ENCODE measurements around the gene FAM124B.

FAM124B gene

GRCh38 chr2:224369028-224369632 lies 32.8 kb downstream of the FAM124B start:
- no peak overlapping the region for H3K27ac ChIP-seq (ENCODE audit: insufficient read depth, low read length, poor library complexity, severe bottlenecking)
- DNase-seq = no peak
- H3K4me1 ChIP-seq (ENCODE audit: control insufficient read depth, insufficient read depth, low read length, poor library complexity, severe bottlenecking) = no peaks in the 10 kb centered on the region
- H3K36me3 ChIP-seq (ENCODE audit: control insufficient read depth, insufficient read depth, low read length) = no peaks in the 10 kb centered on the region
- H3K4me3 ChIP-seq (ENCODE audit: insufficient read depth, low read depth, low read length, poor library complexity, severe bottlenecking) = no peak overlapping the region
- H3K27me3 ChIP-seq (replicated peaks; ENCODE audit: control insufficient read depth, insufficient read depth, low read length, poor library complexity, severe bottlenecking) = no peaks in the 10 kb centered on the region
- no peaks in the 10 kb centered on the region for H3K9me3 ChIP-seq (ENCODE audit: control insufficient read depth, low read length)

GRCh38 chr2:224366267-224366844 lies 35.6 kb downstream of the FAM124B start:
- Histone ChIP-seq H3K4me1 (ENCODE audit: control insufficient read depth, insufficient read depth, low read length, poor library complexity, severe bottlenecking) (no peaks in the 10 kb centered on the region), H3K27me3 (replicated peaks; ENCODE audit: control insufficient read depth, insufficient read depth, low read length, poor library complexity, severe bottlenecking) (no peaks in the 10 kb centered on the region), H3K36me3 (ENCODE audit: control insufficient read depth, insufficient read depth, low read length) (no peaks in the 10 kb centered on the region), H3K27ac (ENCODE audit: insufficient read depth, low read length, poor library complexity, severe bottlenecking) (no peak overlapping the region), H3K4me3 (ENCODE audit: insufficient read depth, low read depth, low read length, poor library complexity, severe bottlenecking) (no peak overlapping the region), H3K9me3 (ENCODE audit: control insufficient read depth, low read length) (no peaks in the 10 kb centered on the region)
- DNase-seq = no peak

- DNase-seq = no peak
- no peak overlapping the region for H3K27ac ChIP-seq (ENCODE audit: insufficient read depth, low read length, poor library complexity, severe bottlenecking)
- H3K36me3 ChIP-seq (ENCODE audit: control insufficient read depth, insufficient read depth, low read length) = no peaks in the 10 kb centered on the region
- no peaks in the 10 kb centered on the region for H3K4me1 ChIP-seq (ENCODE audit: control insufficient read depth, insufficient read depth, low read length, poor library complexity, severe bottlenecking)
- H3K4me3 ChIP-seq (ENCODE audit: insufficient read depth, low read depth, low read length, poor library complexity, severe bottlenecking) = no peak overlapping the region
- no peaks in the 10 kb centered on the region for H3K9me3 ChIP-seq (ENCODE audit: control insufficient read depth, low read length)
- no peaks in the 10 kb centered on the region for H3K27me3 ChIP-seq (replicated peaks; ENCODE audit: control insufficient read depth, insufficient read depth, low read length, poor library complexity, severe bottlenecking)
Observed at GRCh38 chr2:224365331-224365730, 36.6 kb downstream of the FAM124B start.

GRCh38 chr2:224363281-224363680 lies 38.6 kb downstream of the FAM124B start:
- Histone ChIP-seq H3K27me3 (replicated peaks; ENCODE audit: control insufficient read depth, insufficient read depth, low read length, poor library complexity, severe bottlenecking) (no peaks in the 10 kb centered on the region), H3K9me3 (ENCODE audit: control insufficient read depth, low read length) (no peaks in the 10 kb centered on the region), H3K36me3 (ENCODE audit: control insufficient read depth, insufficient read depth, low read length) (no peaks in the 10 kb centered on the region), H3K4me1 (ENCODE audit: control insufficient read depth, insufficient read depth, low read length, poor library complexity, severe bottlenecking) (no peaks in the 10 kb centered on the region), H3K4me3 (ENCODE audit: insufficient read depth, low read depth, low read length, poor library complexity, severe bottlenecking) (no peak overlapping the region), H3K27ac (ENCODE audit: insufficient read depth, low read length, poor library complexity, severe bottlenecking) (no peak overlapping the region)
- DNase-seq = no peak

- Histone ChIP-seq H3K9me3 (ENCODE audit: control insufficient read depth, low read length) (no peaks in the 10 kb centered on the region), H3K27ac (ENCODE audit: insufficient read depth, low read length, poor library complexity, severe bottlenecking) (no peak overlapping the region), H3K36me3 (ENCODE audit: control insufficient read depth, insufficient read depth, low read length) (no peaks in the 10 kb centered on the region), H3K4me1 (ENCODE audit: control insufficient read depth, insufficient read depth, low read length, poor library complexity, severe bottlenecking) (no peaks in the 10 kb centered on the region), H3K27me3 (replicated peaks; ENCODE audit: control insufficient read depth, insufficient read depth, low read length, poor library complexity, severe bottlenecking) (no peaks in the 10 kb centered on the region), H3K4me3 (ENCODE audit: insufficient read depth, low read depth, low read length, poor library complexity, severe bottlenecking) (no peak overlapping the region)
- DNase-seq = no peak
Observed at GRCh38 chr2:224362094-224362493, 39.8 kb downstream of the FAM124B start.

DNA sequence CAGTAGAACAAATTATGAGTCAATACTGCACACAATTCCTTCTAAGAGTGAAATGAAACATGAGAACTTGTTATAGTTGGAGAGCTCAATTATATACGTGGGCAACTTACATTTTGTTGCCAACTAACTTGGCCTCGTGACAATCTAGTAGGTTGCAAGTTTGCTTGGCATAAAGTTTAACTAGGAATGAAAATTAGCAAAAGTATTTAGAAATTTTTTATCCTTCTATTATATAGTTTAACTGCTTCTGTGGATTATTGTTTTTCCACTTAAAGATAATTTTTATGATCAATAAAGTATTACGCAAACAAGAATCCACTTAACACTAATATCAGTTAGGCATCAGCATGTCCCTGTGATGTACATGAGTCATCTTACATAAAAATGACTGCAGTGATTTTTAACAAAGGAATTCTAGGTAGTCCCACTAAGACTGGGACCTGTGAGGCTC lies 41.1 kb downstream of the FAM124B start:
- Histone ChIP-seq H3K27ac (ENCODE audit: insufficient read depth, low read length, poor library complexity, severe bottlenecking) (no peak overlapping the region), H3K27me3 (replicated peaks; ENCODE audit: control insufficient read depth, insufficient read depth, low read length, poor library complexity, severe bottlenecking) (no peaks in the 10 kb centered on the region)
- no peak for DNase-seq

DNA sequence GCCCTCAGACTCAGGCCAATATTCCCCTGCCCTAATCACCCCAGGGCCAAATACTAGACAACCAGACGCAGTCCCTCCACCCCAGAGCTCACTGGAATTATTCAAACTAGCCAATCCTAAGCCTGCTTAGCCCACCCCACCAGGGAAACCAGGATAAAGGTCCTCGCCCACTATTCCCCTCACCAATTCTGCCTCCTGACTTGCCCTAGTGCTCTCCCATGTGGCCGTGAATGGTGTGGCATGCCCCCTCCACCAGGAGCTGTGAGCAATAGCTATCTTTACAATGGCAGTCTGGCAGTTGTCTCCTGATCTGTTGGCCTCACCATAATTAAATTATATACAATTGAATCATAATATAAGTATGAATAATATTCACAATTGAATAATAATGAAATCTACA lies 42.3 kb downstream of the FAM124B start:
- H3K4me3 ChIP-seq (ENCODE audit: insufficient read depth, low read depth, low read length, poor library complexity, severe bottlenecking) = no peak overlapping the region
- H3K27ac ChIP-seq (ENCODE audit: insufficient read depth, low read length, poor library complexity, severe bottlenecking) = no peak overlapping the region
- H3K36me3 ChIP-seq (ENCODE audit: control insufficient read depth, insufficient read depth, low read length) = no peaks in the 10 kb centered on the region
- DNase-seq = no peak
- no peaks in the 10 kb centered on the region for H3K4me1 ChIP-seq (ENCODE audit: control insufficient read depth, insufficient read depth, low read length, poor library complexity, severe bottlenecking)
- H3K27me3 ChIP-seq (replicated peaks; ENCODE audit: control insufficient read depth, insufficient read depth, low read length, poor library complexity, severe bottlenecking) = no peaks in the 10 kb centered on the region
- H3K9me3 ChIP-seq (ENCODE audit: control insufficient read depth, low read length) = no peaks in the 10 kb centered on the region

More for the DNA sequence above, 41.1 kb downstream of the FAM124B start:
- H3K36me3 ChIP-seq (ENCODE audit: control insufficient read depth, insufficient read depth, low read length) = no peaks in the 10 kb centered on the region
- H3K9me3 ChIP-seq (ENCODE audit: control insufficient read depth, low read length) = no peaks in the 10 kb centered on the region
- H3K4me1 ChIP-seq (ENCODE audit: control insufficient read depth, insufficient read depth, low read length, poor library complexity, severe bottlenecking) = no peaks in the 10 kb centered on the region
- no peak overlapping the region for H3K4me3 ChIP-seq (ENCODE audit: insufficient read depth, low read depth, low read length, poor library complexity, severe bottlenecking)

DNA sequence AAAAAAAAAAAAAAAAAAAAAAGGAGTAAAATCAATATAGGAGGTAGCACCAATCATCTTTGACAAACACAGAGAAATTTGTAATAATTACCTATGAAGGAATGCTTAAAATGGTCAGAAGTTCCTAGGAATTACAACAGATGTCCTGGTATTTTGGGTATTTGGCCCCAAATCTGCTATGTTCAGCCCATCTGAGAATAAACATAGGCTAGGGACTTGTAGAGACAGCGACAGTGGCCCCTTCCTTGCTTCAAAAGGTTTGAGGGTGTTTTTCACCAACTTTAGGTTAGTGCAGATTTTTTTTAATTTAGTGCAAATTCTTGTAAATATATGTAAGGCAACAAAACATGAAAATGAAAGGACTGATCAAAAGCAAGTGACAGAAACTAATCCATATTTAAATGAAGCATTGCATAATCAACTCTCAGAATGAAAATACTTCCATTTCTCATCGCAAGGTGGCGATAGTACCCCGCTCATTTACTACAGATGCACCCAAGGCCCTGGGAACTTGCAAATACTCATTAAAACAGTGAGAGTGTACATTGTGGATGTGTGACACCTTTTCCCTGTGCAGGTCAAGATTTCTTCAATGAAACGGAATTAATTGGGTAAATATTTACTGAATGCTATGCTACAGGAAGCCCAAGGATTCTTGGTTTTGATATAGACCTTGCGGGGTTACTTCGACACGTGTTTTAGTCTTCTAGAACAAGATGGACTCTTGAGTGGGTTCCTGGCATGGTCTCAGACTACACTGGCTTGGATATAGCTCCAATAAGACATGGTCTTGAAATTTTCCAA lies 44.6 kb downstream of the FAM124B start:
- H3K4me1 ChIP-seq (ENCODE audit: control insufficient read depth, insufficient read depth, low read length, poor library complexity, severe bottlenecking) = no peaks in the 10 kb centered on the region
- H3K27me3 ChIP-seq (replicated peaks; ENCODE audit: control insufficient read depth, insufficient read depth, low read length, poor library complexity, severe bottlenecking) = no peaks in the 10 kb centered on the region
- no peak overlapping the region for H3K27ac ChIP-seq (ENCODE audit: insufficient read depth, low read length, poor library complexity, severe bottlenecking)
- no peaks in the 10 kb centered on the region for H3K36me3 ChIP-seq (ENCODE audit: control insufficient read depth, insufficient read depth, low read length)
- peak; percentile 4 to 39 (median 6) for DNase-seq
- no peak overlapping the region for H3K4me3 ChIP-seq (ENCODE audit: insufficient read depth, low read depth, low read length, poor library complexity, severe bottlenecking)
- no peaks in the 10 kb centered on the region for H3K9me3 ChIP-seq (ENCODE audit: control insufficient read depth, low read length)

- Histone ChIP-seq H3K4me1 (ENCODE audit: control insufficient read depth, insufficient read depth, low read length, poor library complexity, severe bottlenecking) (no peaks in the 10 kb centered on the region), H3K27me3 (replicated peaks; ENCODE audit: control insufficient read depth, insufficient read depth, low read length, poor library complexity, severe bottlenecking) (no peaks in the 10 kb centered on the region), H3K9me3 (ENCODE audit: control insufficient read depth, low read length) (no peaks in the 10 kb centered on the region), H3K4me3 (ENCODE audit: insufficient read depth, low read depth, low read length, poor library complexity, severe bottlenecking) (no peak overlapping the region), H3K36me3 (ENCODE audit: control insufficient read depth, insufficient read depth, low read length) (no peaks in the 10 kb centered on the region), H3K27ac (ENCODE audit: insufficient read depth, low read length, poor library complexity, severe bottlenecking) (no peak overlapping the region)
- no peak for DNase-seq
Observed at GRCh38 chr2:224354632-224355211, 47.2 kb downstream of the FAM124B start.

DNA sequence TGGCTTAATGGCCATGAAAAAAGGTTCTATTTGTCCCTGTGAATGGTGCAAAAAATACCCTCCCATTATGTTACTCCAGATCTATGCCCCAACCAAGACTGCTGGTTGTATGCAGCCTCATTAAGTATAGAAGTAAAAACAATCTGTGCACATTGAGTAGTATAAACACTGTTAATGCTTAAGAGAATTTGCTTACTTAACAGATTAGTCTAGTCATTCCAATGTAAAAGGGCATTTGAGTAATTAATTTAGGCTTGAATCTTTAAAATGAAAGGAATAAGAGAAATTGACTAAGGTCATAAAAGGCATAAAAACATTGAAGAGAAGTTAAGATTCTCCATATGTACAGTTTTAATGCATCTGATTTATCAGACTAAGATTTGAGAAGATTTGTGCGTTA lies 51.2 kb downstream of the FAM124B start:
- no peaks in the 10 kb centered on the region for H3K9me3 ChIP-seq (ENCODE audit: control insufficient read depth, low read length)
- no peaks in the 10 kb centered on the region for H3K36me3 ChIP-seq (ENCODE audit: control insufficient read depth, insufficient read depth, low read length)
- H3K27me3 ChIP-seq (replicated peaks; ENCODE audit: control insufficient read depth, insufficient read depth, low read length, poor library complexity, severe bottlenecking) = no peaks in the 10 kb centered on the region
- no peaks in the 10 kb centered on the region for H3K4me1 ChIP-seq (ENCODE audit: control insufficient read depth, insufficient read depth, low read length, poor library complexity, severe bottlenecking)
- no peak overlapping the region for H3K4me3 ChIP-seq (ENCODE audit: insufficient read depth, low read depth, low read length, poor library complexity, severe bottlenecking)
- H3K27ac ChIP-seq (ENCODE audit: insufficient read depth, low read length, poor library complexity, severe bottlenecking) = no peak overlapping the region
- DNase-seq = no peak
